Spleen (tissue), 11 donors: ENCODE results near the gene SLC9C1. TPM values are rescaled to one million over a fixed set of nuclear protein-coding genes. Genes with fewer than 3 reads are reported as not detected.

Experiments
- DNase-seq: peaks from one replicate; pipeline ENCODE4 v3.0.0-alpha.2; 2020
- H3K27ac ChIP-seq, 8 donors: fragments of 200-600 bp; sonication (generic) in 7 of 8; 1 replicate in 4 of 8; 2 replicates in 4 of 8; pipeline versions ENCODE4 v1.5.0 to v1.8.0; 2016 to 2021; ENCODE audit warnings: inconsistent platforms in 4 of 8, mild to moderate bottlenecking in 4 of 8, moderate library complexity in 1 of 8
- H3K27me3 ChIP-seq, 7 donors: fragments of 200-600 bp; sonication (generic) in 6 of 7; replicated peaks in 1 of 7; 1 replicate in 4 of 7; 2 replicates in 3 of 7; pipeline versions ENCODE4 v1.5.0 to v1.8.0; 2016 to 2021; ENCODE audit warnings: inconsistent platforms in 3 of 7, mild to moderate bottlenecking in 1 of 7
- H3K36me3 ChIP-seq, 6 donors: fragments of 200-600 bp; sonication (generic) in 5 of 6; 1 replicate in 4 of 6; 2 replicates in 2 of 6; pipeline versions ENCODE4 v1.5.0 to v1.8.0; 2016 to 2021; ENCODE audit warnings: inconsistent platforms in 2 of 6
- H3K4me1 ChIP-seq, 6 donors: fragments of 200-600 bp; sonication (generic) in 5 of 6; 1 replicate in 3 of 6; 2 replicates in 3 of 6; pipeline versions ENCODE4 v1.5.0 to v1.8.0; 2016 to 2021; ENCODE audit warnings: inconsistent platforms in 3 of 6
- H3K4me3 ChIP-seq, 8 donors: fragments of 200-600 bp; sonication (generic) in 7 of 8; 1 replicate in 4 of 8; 2 replicates in 4 of 8; pipeline versions ENCODE4 v1.5.0 to v1.8.0; 2016 to 2021; ENCODE audit warnings: inconsistent platforms in 4 of 8, mild to moderate bottlenecking in 4 of 8, moderate library complexity in 2 of 8
- H3K9me3 ChIP-seq, 8 donors: fragments of 200-600 bp; sonication (generic) in 7 of 8; 1 replicate in 4 of 8; 2 replicates in 4 of 8; pipeline versions ENCODE4 v1.5.0 to v1.8.0; 2016 to 2021; ENCODE audit warnings: inconsistent platforms in 4 of 8
- CTCF ChIP-seq, 11 experiments: fragments of 200-600 bp in 7 of 11; fragments of 450-650 bp in 4 of 11; sonication (generic) in 4 of 11; IDR thresholded peaks in 8 of 11; conservative IDR thresholded peaks in 3 of 11; 1 replicate in 7 of 11; 2 replicates in 4 of 11; pipeline versions ENCODE4 v1.4.0 to v1.8.0; 2016 to 2021; ENCODE audit warnings: antibody characterized with exemption in 11 of 11, inconsistent platforms in 4 of 11, mild to moderate bottlenecking in 1 of 11
- POLR2A ChIP-seq, 3 donors: fragments of 450-650 bp; IDR thresholded peaks; one replicate each; pipeline ENCODE4 v1.5.1; 2017; ENCODE audit warnings: antibody characterized with exemption in 3 of 3, mild to moderate bottlenecking in 1 of 3
- POLR2AphosphoS5 ChIP-seq, 3 donors: sonication (generic); formaldehyde crosslinking; IDR thresholded peaks; one replicate each; pipeline ENCODE4 v1.5.1; 2017; ENCODE audit warnings: antibody characterized with exemption in 3 of 3
- WGBS, 5 donors: extraction: QIAGEN DNeasy Blood & Tissue Kit in 3 of 5; methylation state at CpG; one replicate each; pipeline versions ENCODE4 v1.1.5 to v1.1.7; 2013 to 2018; 5-methylcytosine and 5-hydroxymethylcytosine counted together
- intact Hi-C: fragments of 100-400 bp; cut with DNase I; formaldehyde crosslinking; loops from one replicate; pipeline ENCODE4 v1.15.0; 2023; ENCODE audit warnings: low total_unique reads
- polyA plus RNA-seq, 3 donors: library from polyadenylated mRNA; stranded (reverse); fragments of 200-250 nt; gene quantifications; one replicate each; pipeline ENCODE4 v1.2.1, GENCODE V29; 2013
- total RNA-seq, 7 donors: library from RNA; depleted of rRNA in 3 of 7; stranded (reverse); fragments of >200 nt in 3 of 7; fragmentation: NEBNext Ultra II Directional in 4 of 7; extraction: Animal tissue kit (Norgen Biotek cat#: 25700) in 4 of 7; gene quantifications; one replicate each; pipeline versions ENCODE4 v1.1.0 to v1.2.1, GENCODE V29; 2016 to 2021
- donor health status: healthy with polysubstance abuse.
- donor health status: DM: no; HTN: no; CAD: no; lungs with moderate emphysema.
- donor health status: DM: no; HTN: no; CAD: no.
- donor health status: Bipolar disorder and iron deficiency.
- donor health status: healthy.
- donor health status: DM: no; HTN: no; CAD: no.
- donor health status: DM: yes; HTN: yes; CAD: no.

SLC9C1 gene
- total and polyA plus RNA-seq, 10 donors, result 0.05 to 0.18 TPM; not detected in 8

DNA sequence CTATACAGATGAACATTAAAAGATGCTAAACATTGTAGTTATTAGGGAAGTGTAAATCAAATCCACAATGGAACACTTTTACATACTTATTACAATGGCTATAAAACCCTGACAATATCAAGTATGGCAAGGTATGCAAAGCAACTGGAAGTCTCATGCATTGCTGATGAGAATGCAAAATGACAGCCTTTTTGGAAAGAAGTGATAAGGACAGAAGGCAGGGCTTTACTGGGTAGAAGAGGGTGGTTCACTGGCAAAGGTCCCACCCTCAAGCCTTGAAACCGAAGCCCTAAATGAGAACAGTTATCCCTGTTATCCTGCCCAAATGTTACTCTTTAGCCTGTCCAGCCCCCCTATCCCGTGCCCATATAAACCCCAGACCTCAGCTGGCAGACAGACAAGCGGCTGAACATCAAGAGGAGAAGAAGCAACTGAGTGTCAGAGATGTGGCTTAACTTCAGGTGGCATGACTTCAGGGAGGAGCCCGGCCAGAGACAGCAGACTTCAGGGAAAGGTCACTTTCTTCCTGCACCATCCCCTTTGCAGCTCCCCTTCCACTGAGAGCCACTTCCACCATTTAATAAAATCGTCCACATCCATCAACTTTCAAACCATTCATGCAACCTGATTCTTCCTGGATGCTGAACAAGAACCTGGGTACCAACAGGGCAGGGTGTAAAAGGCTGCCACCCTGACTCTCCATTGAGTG, 160.2 kb downstream of the SLC9C1 start:
- TF ChIP-seq POLR2A (IDR thresholded peaks at IDR 0.05) (no peak), CTCF (IDR thresholded peaks at IDR 0.05 in 8 of 11, conservative IDR thresholded peaks at IDR 0.05 in 3 of 11) (no peak), POLR2AphosphoS5 (IDR thresholded peaks at IDR 0.05) (no peak)
- no peak for DNase-seq
- H3K4me3 ChIP-seq, result peak overlapping the region in 1 of 8 donors; percentile 65
- 78 to 89% (median 85%) methylated on average over 5 of the region's 5 CpGs for WGBS, 5 donors
- H3K27ac ChIP-seq, result peak overlapping the region; percentile 38 to 79 (median 71)
- H3K4me1 ChIP-seq, result peaks cover 0 to 96% (median 35%) of the 10 kb centered on the region in 6 donors
- intact Hi-C loops, result no loop called here
- no peaks in the 10 kb centered on the region for H3K9me3 ChIP-seq
- H3K36me3 ChIP-seq, result no peaks in the 10 kb centered on the region
- no peaks in the 10 kb centered on the region for H3K27me3 ChIP-seq

DNA sequence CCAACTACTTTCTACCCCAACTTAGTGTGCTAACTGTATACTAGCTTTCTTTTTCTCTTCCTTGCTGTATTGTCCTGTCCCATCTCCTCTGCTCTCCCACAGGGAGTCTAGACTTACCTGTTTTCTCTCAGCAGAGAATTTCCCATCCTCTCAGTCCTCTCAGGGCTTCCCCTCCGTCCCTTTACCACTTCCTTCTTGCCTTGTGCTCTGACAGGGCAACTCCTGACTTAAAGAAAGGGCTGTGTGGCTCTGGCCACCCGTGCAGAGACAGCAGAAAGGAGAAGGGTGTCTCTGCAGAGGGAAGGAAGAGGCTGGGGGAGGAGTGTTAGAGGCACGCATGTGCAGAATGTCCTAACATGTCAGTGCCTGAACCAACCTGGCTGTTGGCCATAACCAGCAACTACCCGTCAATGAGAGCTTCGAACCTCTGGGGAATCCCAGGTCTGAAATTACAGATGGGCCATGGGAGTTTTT, 161.0 kb downstream of the SLC9C1 start, which contains the start of gene GCSAM:
Gene GCSAM (minus strand): TSS at position 274 of the 474 bp plus-strand sequence. CDS start 128 bp downstream, at position 146.
- Histone ChIP-seq H3K27me3 (no peaks in the 10 kb centered on the region), H3K9me3 (no peaks in the 10 kb centered on the region), H3K4me3 (peak within 1 kb of the TSS; percentile 10 to 65 (median 23)), H3K27ac (peak within 1 kb of the TSS; percentile 38 to 79 (median 71)), H3K36me3 (no peaks in the 10 kb centered on the region), H3K4me1 (peaks cover 6 to 100% (median 42%) of the 10 kb centered on the region in 6 donors)
- intact Hi-C loops, result no loop called here
- TF ChIP-seq CTCF (IDR thresholded peaks at IDR 0.05 in 8 of 11, conservative IDR thresholded peaks at IDR 0.05 in 3 of 11) (no peak), POLR2AphosphoS5 (IDR thresholded peaks at IDR 0.05) (peak in 2 of 3 donors; percentile 71 to 85)
- DNase-seq, result peak; percentile 90
- WGBS, 5 donors, result 13 to 34% (median 16%) methylated on average over 5 of the region's 5 CpGs

GRCh38 chr3:112132554-112132953, 161.5 kb downstream of the SLC9C1 start:
- Histone ChIP-seq H3K27ac (peak overlapping the region; percentile 38 to 79 (median 71)), H3K9me3 (no peaks in the 10 kb centered on the region), H3K36me3 (no peaks in the 10 kb centered on the region), H3K4me1 (peaks cover 10 to 100% (median 42%) of the 10 kb centered on the region in 6 donors), H3K4me3 (peak overlapping the region in 7 of 8 donors; percentile 10 to 65 (median 29)), H3K27me3 (no peaks in the 10 kb centered on the region)
- intact Hi-C loops, result no loop called here
- no peak for TF ChIP-seq CTCF (IDR thresholded peaks at IDR 0.05 in 8 of 11, conservative IDR thresholded peaks at IDR 0.05 in 3 of 11)
- TF ChIP-seq POLR2A (IDR thresholded peaks at IDR 0.05), result no peak
- no peak for TF ChIP-seq POLR2AphosphoS5 (IDR thresholded peaks at IDR 0.05)
- no peak for DNase-seq
- 50 to 92% (median 71%) methylated on average over 1 of the region's 1 CpG for WGBS, 5 donors

DNA sequence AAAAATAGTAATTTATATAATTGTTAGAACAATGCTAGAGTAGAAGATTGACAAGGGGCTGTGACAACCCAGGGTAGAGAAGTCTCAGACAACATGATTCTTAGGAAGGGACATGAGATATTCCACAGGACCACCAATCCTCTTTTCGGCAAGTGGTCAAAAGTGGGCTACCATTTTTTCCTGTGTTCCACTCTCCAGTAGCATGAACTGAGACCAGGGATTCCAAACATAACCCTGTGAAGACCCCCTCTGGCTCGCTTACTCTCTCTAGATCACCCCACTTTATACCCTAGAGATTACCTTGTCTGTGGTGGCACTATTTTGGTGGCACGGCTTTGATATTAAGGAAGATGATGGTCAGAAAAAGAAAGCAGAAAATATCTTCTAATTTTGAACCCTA, 161.9 kb downstream of the SLC9C1 start:
- Histone ChIP-seq H3K27ac (peak overlapping the region in 7 of 8 donors; percentile 21 to 79 (median 71)), H3K27me3 (no peaks in the 10 kb centered on the region), H3K4me3 (peak overlapping the region in 5 of 8 donors; percentile 15 to 65 (median 30)), H3K9me3 (no peaks in the 10 kb centered on the region), H3K36me3 (no peaks in the 10 kb centered on the region), H3K4me1 (peaks cover 10 to 100% (median 42%) of the 10 kb centered on the region in 6 donors)
- TF ChIP-seq POLR2A (IDR thresholded peaks at IDR 0.05), result no peak
- TF ChIP-seq CTCF (IDR thresholded peaks at IDR 0.05 in 8 of 11, conservative IDR thresholded peaks at IDR 0.05 in 3 of 11), result no peak
- no peak for TF ChIP-seq POLR2AphosphoS5 (IDR thresholded peaks at IDR 0.05)
- 70 to 83% (median 79%) methylated on average over 3 of the region's 3 CpGs for WGBS, 5 donors
- no peak for DNase-seq
- intact Hi-C loops, result no loop called here
